TTC549 (cell line): ENCODE results near the gene ELFN2.

Experiments
- FAIRE-seq: peaks from 2 replicates; lab custom pipeline; 2012; peaks lifted over from hg19 to GRCh38; lab: Jason Lieb, UNC

The ELFN2 gene

DNA sequence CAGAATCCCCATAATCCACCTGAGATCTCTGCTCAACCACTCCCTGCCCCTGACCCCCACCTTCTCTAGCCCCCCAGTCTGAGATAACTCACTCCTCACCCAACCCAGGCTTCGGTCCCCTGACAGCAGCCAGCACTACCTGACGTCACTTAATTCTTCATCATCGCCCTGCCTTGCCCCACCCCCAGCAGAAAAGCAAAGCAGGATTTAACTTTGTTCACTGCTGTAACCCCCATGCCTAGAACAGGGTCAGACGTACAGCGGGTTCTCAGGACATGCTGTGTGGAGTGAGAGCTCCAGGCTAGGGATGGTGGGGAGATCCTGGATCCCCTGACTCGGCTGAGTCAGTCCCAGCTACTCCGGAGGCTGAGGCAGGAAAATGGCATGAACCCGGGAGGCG lies 45.8 kb downstream of the ELFN2 start:
- no peak for FAIRE-seq

DNA sequence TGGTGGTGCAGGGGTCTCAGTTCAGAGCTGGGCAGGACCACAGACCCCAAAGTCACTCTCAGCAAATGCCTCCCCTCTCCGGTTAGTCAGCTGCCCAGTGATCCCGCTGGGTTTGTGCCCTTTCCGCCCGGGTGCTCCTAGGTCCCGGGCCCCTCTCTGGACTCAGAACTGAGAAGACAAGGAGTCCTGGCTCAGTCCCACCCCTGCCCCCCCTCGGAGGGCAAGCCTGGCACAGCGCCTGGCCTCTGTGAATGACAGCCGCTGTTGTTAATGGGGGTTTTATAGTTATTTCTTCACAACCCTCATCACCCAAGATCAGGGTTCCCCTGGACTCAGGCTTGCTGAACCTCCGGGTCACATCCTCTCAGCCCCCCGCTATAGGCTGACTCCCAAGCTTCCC lies 47.6 kb downstream of the ELFN2 start:
- FAIRE-seq: no peak

DNA sequence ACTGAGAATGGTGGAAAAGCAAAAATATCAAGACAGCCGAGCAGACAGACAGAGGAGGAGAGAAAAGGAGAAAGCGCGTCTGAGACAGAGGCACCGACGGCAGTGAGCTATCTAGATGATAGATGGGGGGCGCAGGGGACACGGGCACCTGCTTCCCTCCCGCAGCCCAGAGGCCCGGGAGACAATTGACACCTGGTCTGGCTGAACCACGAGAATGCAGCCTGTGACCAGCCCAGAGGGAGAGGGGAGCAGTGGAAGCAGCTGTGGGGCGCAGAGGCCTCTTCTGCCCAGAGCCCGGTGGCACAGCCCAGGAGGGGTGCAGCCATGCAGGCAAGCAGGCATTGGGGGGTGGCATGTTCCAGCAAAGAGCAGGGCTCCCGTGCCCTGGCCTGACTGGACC lies 48.2 kb downstream of the ELFN2 start:
- FAIRE-seq: no peak

DNA sequence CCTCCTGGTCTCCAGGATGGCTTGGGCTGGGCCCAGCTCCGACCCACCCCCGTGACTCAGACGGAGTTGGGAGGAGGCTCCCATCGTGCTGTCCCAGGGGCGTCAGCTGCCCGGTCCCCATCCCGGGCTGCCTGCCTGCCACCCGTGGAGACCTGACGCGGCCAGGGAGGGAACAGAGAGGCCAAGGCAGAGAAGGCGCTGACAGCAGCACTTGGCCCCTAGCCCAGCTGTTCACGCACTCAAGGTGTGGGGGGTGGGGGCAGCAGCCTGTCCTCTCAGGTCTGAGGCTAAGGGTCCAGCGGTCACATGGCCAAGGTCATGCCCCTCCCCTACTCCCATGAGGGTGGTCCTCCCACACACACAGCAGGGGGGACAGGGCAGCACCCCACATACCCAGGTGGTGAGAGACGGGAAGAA lies 48.6 kb downstream of the ELFN2 start:
- FAIRE-seq: no peak

DNA sequence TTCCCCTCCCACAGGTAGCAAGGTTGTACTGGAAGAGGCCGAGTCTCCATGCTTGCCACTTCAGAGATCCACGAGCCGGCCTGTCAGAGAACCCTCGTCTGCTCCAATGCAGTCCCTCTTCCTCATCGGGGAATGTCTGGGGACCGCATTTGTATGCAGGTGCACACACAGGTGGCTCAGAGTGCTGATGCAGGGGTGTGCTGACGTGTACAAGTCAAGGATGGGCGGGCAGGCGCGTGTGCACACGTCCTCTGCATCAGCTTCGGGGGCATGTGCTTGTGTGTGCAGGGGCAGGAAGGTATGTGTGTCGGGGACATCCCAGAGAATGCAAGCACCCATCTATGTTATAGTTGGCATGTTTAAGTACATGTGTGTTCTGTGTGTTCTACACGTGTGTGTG lies 49.4 kb downstream of the ELFN2 start:
- FAIRE-seq: no peak

DNA sequence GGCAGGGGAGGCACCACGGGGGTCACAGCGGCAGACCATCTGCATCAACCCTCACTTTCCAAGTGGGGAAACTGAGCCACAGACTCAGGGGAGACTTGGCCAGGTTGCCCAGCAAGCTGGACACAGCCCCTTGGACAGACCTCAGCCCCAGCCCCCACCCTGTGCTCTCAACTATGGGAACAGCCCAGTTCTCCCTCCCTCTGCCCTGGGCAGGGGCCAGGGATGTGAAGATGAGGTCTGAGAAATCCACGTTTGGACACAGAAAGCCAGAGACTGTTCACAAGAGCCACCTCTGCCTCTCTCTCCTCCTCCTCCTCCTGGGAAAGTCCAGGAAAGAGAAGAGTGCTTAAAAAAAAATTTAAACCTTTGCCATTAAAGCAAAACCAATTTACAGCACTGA lies 50.1 kb downstream of the ELFN2 start:
- FAIRE-seq: no peak

DNA sequence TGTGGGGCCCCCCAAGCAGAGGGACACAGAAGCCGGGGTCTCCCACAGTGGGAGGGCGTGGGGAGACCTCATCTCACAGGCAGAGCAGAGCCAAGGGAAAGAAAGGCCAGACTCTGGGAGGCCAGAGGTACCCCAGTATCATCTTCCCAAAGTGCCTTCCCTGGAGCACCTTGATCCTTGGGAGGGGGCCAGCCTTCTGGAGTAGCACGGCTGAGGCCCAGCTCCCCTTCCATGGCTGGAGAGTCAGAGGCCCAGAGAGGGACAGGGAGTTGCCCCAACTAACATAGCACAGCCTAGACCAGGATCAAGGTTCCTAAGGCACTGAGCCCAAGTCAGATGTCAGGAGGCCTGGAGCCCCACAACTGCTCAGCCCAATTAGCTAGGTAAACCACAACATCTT lies 50.6 kb downstream of the ELFN2 start:
- no peak for FAIRE-seq

DNA sequence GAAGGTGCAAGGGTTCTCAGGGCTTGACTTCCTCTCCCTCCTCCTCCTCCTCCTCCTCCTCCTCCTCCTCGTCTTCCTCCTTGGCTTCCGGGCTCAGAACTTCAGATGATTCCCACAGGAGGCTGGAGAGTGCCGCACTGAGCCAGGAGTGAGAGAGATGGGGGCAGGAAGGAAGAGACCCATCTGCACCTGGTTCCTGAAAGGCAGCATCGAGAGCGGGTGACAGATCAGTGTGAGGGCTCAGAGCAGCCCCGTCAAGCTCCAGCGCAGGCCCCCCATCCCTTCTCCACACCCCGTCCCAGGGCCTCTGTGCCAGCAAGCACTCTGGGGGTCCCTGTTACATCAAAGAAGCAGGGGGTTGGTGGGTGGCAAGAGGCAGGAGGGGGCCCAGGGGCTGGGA lies 51.5 kb downstream of the ELFN2 start:
- FAIRE-seq: no peak

DNA sequence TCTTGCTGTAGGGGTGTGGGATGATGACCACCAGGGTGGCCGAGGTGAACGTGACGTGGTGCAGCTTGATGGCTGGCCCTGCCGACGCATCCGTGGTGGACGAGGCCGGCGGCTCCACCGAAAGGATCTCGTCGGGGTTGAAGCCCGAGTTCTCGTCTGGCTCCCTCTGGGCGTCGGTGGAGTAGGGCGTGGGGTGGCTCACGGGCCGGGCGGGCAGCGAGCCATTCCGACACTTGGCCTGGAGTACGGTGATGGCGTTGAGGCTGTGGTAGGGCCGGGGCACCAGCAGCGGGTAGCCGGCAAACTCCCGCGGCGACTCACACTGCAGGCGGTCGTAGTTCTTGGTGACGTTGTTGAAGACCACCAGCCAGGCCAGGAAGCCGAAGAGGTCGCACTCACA lies 52.7 kb downstream of the ELFN2 start:
- FAIRE-seq: no peak

DNA sequence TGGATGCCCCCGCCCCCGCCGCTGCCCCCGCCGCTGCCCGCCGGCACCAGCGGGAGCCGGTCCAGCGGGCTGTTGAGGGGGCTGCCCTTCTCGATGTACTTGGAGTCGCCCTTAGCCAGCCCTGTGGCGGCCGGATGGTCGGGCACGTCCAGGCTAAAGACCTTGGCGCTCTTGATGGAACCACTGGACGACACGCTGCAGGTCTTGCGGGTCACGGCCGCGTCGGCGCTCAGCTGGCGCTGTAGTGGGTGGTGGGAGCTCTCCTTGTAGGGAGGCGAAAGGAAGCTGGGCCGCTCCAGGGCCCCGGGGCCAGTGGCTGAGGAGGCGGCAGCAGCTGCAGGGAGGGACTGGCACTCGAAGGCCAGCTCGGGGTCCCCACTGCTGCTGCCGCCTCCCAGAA lies 53.8 kb downstream of the ELFN2 start:
- no peak for FAIRE-seq

DNA sequence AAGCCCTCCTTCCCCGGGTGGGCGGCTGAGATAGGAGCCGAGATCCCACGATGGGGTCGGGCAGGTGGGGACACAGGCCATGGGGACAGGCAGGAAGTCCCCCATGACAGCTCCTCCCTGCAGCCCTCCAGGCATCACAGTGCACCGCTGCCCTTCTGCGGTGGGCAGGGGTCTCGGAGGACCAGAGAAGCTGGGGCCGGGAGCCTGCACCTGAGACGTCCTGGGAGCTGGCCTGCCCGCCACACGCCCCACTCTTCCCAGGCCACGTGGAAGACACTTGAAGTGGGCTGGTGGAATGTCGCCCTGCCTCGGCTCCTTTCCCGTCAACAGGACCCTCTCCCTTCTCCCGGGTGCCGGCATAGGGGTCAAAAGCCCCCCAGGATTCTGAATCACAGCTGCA lies 55.4 kb downstream of the ELFN2 start:
- no peak for FAIRE-seq

DNA sequence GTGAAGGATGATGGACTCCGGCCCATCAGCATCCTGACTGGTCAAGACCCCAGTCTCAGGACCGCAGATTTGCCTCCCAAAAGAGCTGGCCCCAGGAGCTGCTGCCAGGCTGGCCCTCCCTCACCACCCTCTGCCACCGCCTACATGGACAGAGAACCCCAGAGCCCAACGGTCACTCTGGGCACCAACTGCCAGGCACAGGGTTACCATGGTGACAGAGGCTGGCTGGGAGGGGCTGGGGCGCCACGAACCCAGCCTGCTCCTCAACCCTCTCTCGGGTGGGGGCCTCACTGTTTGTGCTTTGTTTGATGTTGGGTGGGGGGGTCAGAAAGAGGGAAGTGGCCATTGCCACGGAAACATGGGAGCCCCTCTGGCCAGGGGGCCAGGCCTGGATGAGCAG lies 55.8 kb downstream of the ELFN2 start:
- FAIRE-seq: no peak

DNA sequence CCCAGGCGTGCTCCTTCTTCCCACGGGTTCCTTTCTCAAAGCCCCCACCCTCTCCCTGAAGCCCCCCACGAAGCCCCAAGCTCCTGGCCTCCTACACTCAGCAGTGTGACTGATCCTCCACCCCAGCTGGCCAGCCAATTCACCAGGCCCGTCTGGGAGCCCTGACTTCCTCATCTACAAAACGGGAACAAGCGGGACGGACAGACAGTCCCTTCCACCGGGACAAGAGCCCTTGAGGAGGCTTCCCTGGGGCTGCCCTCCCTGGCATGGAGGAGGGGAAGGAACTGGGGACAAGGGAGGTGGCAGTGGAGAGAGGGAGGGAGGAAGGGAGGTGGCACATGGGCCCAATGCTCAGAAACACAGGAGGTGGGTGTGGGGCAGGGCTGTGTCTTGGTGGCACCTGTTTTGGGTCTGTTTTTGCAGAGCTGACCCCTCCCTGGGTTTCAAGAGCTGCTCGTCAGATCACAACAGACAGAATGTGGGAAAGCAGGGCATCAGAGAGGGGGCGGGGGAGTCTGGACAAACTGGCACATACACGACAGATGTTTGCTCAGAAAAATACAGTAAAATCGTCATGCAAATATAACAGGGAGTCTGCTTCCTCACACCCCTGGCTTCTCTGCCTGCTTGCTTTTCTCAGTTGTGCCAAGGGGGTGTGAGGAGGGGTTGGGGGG lies 56.8 kb downstream of the ELFN2 start:
- FAIRE-seq: no peak

DNA sequence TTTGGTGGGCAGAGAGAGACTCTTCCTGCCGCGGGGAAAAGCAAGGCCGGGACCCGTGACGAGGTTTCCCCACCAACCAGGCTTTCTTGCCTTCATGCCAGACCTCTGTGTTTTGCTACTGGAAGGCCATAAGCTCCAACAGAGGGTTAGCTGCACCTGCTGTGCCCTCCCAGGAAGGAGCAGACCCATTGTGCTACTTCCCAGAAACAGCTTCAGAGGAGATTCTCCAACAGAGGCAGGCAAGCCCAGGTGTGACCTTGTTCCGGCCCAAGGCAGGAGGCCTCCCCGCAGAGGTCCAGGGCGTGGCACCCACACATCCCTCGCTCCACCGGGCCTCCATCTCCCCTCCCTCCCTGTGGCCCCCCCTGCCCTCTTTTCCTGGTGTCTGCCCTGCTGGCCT lies 57.8 kb downstream of the ELFN2 start:
- FAIRE-seq: no peak

DNA sequence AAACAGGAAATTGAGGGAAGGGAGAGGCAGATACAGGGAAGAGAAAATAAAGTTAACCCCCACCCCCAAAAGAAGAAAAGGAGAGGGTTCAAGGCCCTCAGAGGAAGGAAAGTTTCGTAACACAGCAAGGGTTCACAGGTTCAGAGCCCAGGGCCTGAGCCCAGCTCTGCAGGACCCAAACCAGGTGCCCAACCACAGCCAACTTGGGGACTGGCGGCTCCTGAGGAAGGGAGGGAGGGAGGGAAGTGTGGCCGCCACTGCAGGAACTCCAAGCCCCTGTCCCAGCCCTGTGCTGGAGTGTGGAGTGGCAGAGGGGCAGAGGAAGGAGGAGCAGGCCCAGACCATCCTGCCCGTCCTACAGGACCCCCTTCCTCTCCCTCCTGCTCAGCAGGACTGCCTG lies 59.2 kb downstream of the ELFN2 start:
- FAIRE-seq: no peak

DNA sequence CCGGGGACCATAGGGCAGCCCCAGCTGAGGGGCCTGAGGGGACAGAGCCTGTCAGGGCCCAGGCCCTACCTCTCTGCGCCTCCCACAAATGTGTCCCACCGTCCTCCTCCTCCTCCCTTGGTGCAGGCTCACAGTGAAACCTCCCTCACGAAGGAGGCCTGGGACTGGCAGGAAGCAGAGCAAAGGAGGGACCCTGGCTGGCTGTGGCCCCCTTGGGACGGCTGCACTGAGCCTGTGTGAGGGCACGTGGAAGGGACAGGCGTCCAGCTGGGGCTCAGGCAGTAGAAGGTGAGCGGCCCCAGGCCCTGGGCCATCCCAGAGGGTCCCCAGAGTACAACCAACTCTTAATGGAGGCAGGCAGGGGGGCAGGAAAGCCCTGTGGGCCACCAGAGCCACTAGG lies 60.7 kb downstream of the ELFN2 start:
- FAIRE-seq: no peak

DNA sequence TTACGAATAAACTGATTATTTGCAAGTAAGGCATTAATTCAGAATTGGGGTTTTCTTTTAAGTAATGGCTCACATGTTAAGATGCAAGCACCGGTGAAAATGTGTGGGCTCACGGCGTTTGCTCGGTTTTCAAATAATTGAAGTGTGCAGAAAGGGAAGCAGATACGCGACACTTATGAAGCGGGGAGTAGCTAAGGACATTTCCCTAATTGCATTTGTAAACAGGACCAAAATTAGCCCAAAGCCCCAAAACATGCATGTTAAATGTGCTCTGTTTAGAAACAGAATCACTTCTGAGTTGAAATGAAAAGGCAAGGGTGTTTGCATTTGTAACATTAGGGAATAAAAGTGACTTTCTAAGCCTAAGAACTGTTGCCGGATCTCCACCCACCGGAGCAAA lies 61.3 kb downstream of the ELFN2 start:
- no peak for FAIRE-seq

DNA sequence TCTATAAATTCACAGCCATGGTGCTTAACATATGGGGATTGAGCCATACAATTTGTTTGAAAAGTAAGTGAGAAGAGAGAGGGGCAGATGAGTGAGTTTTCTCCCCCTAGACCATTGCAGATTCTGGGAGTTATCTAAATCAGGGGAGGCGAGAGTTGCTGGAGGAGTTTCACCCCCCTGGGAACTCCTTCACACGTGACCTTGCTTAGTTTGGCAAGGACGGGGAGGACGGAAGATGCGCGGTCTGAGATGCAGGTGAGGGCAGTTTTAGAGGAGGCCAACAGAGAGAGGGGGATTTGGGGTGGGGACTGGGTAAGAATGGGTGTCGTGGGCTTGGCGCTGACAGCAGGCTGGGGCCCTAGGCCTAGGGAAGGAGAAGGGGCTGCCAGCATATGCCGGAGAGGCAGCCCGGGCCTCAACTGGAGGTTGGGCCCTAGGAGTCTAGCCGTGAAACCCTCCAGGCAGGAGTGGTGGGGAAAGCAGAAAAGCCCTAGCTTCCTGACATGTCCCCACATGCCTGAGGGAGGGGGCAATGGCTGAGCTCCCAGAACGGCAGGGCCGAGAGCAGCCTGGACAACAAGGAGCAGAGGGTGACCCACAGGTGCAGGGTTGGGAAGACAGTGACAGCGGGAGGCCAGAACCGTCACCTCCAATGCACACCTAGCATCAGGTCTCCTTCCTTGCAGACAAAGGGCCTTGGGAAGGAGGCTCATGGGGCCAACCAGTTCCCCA lies 63.9 kb downstream of the ELFN2 start:
- FAIRE-seq: no peak

DNA sequence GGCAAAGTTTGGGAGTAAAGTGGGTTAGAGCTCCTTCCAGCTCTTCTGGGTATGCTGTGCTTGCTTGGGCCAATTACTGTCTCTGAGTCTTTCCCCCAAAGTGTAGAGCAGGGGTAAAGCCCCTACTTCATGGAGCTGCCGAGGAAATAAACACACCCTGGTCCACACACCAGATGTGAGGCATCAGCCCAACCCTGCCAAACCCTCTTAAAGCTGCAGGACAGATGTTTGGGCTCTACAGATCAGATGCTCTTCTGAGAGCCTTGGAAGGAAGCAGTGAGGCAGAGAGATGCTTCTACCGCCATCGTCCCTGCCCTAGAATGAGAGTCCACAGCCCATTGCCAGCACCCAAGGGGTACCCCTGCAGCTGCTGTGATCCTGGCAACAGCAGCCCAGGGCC lies 64.7 kb downstream of the ELFN2 start:
- FAIRE-seq: no peak

DNA sequence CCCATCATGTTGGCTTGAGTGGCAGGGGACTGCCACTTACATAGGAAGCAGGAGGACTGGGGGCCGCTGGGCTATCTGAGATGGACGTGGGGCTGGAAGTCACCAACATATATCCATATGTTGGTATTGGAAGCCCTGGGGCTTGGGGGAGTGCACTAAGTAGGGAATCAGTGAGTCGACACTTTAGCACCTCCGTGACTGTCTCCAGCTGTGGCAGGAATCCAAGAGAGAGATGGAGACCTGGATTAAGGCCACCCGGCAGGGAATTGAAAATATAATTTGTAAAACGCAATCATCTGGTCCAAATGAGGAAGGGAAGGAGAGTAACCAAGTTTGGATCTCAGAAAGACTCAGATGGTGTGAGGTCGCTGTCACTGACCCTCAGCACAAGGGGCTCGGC lies 68.4 kb downstream of the ELFN2 start:
- no peak for FAIRE-seq

DNA sequence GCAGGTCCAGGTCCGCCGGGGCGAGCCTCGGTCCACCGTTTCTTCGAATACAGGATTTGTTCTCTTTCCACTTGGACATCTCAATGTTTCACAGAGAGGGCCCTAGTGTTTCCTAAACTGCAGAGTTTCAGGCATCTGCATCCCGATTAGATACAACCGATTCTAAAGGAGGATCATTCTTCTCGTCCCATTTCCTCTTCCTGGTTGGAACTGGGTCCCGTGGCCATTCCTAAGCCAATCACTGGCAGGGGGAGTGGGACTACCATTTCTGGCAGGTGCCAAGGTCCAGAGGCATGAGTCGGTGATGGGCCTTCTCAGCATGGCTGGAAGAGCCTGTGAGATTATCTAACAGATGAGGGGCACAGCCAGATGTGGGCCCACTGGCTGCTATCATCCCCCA lies 68.9 kb downstream of the ELFN2 start:
- no peak for FAIRE-seq

DNA sequence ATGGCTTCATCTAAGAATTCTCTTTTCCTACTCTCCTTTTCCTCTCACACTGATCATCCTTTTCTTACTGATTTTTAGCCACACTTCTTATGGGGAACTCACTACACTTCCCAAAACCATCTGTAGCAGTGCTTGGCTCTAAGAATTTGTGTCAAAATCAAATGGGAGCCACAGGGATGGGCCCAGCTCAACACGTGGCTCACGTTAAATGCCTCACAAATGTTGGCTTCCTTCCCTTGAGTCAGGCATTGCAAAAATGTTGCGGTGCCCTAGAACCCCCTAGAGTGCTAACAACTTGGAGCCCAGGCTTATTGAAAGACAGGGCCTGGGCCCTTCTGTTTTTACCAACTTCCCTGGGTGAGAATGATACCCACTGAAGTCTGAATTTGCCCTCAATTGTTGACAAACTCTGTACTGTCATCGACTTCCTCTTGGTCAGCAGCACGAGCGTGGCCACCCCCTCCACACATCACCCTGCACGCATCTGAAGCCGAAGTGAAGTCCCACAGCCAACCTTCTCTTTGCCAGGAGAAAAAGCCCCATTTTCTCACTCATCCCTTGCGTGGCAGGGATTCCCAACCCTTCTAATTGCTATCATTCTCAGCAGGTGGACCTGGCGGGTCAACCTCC lies 69.7 kb downstream of the ELFN2 start:
- no peak for FAIRE-seq

DNA sequence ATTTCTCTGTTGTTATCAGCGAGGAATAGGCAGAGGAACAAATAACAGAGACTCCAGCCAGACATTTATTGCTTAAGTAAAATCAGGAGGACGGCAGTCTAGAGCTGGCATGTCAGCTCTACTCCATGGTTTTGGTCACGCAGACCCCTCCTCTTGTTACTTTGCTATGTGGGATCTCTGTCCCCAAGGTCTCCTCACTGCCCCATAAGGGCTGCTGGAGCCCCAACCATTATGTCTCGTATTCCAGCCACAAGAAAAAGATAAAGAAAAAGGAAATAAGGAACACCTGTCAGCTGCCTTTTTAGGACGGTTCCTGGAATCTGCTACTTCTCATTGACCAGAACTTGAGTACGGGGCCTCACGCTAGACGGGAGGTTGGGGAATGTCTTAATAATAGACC lies 70.4 kb downstream of the ELFN2 start:
- no peak for FAIRE-seq

DNA sequence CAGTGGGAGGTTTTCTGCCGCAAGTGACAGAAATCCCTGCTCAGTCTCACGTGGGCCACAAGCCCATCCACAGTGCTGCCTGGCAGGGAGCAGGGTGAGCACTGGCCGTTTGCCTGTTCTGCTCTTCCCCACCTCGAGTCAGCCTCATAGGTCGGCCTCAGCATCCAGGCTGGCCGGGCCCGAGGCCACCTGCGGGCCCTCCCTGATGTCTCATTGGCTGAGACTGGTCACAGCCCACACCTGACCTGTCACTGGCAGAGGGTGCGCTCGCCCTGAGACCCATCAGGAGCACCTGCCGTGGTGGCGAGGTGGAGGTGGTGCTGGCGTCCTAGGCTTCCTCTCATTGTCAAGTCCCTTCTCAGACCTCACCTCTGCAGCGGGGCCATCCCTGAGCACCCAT lies 72.1 kb downstream of the ELFN2 start:
- no peak for FAIRE-seq
